HG03521 (cell line): Measurements from ENCODE around the gene SAMD8.

ENCODE experiments used
- ATAC-seq: cut with Tn5 transposase; IDR thresholded peaks from one replicate; pipeline ENCODE4 v1.9.1; 2021; ENCODE audit warnings: mild to moderate bottlenecking, moderate library complexity; ENCODE audit not compliant: unreplicated experiment

Gene SAMD8

GRCh38 chr10:75111365-75111906, at the start of gene SAMD8:
Gene SAMD8 (plus strand): TSS chr10:75111656. CDS start chr10:75150529, 38,873 bp downstream.
- ATAC-seq = peak; percentile 87

DNA sequence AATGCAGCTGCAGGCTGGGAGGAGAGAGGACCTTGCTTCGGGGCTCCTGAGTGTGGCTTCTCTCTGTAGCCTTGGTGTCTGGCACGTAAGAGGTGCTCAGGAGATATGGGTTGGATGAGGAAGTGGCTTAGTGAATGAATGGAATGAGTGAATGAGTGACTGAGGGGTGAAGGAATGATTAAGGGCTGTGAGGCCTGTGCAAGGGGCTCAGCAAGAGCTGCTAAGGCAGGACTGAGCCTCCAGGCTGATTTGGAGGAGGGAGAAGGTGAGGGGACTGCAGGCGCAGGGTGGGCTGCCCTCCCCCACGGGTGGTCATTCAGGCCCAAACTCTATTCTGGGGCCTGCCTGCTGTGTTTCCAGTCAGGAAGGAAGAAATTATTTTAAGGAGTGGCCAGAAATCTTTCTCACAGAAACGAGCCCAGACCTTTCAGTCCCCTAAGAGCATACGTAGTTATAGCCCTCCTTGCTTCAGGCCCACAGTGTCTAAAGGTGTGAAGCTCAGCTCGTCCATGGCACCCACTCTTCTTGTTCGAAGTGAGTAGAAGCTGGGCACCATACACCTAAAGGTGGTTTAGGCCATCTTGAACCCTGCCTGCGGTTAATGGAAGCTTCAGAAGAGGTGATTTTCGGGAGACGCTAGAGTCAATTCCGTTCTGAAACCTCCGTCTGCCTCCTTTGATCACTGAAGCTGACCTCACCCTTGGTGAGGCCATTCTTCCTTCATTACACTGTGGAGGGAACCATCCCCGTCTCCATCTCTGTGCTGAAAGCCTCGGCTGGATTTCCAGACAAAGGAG, 49.5 kb upstream of the SAMD8 start:
- ATAC-seq = no peak

DNA sequence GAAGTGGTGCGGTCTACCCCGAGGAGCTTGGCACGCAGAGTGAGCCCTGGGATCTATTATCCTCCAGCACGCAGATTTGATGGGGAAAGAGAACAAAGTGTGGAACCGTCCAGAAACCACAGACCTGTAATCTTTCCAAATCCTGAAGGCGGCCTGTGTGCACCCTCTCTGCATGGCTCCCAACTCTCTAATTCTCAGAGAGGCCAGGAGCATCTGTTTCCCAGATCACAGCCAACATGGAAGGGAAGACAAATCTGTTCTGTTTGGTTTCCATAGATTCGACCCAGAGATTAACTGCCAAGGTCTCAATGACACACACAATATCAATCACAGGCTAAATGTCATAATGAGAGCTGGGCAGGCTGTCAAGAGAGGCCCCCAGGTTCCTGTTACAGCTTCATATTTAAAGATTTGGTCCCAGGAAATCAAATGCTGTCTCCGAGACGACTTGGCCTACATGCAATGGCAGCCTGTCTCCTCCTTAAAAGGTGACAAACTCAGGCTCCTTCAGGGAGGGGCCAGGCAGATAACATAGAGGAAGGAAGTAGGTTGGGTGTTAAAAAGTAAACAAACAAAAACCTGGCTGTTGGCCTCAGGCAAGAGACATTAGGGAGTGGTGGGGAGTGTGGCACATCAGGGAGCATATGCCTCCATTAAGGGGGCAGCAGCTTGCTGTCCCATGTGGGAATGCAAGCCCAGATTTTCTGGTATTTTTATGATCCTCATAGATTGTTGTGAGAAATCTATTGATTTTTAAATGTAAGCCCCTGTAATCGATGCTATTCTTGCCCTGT, 48.8 kb upstream of the SAMD8 start:
- ATAC-seq = no peak

- no peak for ATAC-seq
Measured at GRCh38 chr10:75063461-75064230, 47.8 kb upstream of the SAMD8 start.

DNA sequence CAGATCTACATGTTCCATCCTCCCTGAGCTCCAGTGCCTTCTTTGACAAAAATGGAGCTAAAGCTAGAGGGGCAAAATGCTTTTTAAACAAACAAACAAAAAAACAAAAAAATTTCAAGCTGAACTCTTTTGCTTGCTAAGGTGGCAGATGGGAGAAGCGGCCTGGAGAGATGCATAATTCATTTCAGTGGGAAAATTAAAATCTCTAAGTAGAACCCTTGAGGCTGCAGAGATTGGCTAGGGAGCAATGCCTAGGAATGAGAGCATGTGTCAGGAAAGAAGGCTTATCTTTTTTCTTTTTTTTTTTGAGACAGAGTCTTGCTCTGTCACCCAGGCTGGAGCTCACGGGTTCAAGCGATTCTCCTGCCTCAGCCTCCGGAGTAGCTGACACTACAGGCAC, 46.4 kb upstream of the SAMD8 start:
- no peak for ATAC-seq

GRCh38 chr10:75066271-75066670, 45.2 kb upstream of the SAMD8 start:
- no peak for ATAC-seq

DNA sequence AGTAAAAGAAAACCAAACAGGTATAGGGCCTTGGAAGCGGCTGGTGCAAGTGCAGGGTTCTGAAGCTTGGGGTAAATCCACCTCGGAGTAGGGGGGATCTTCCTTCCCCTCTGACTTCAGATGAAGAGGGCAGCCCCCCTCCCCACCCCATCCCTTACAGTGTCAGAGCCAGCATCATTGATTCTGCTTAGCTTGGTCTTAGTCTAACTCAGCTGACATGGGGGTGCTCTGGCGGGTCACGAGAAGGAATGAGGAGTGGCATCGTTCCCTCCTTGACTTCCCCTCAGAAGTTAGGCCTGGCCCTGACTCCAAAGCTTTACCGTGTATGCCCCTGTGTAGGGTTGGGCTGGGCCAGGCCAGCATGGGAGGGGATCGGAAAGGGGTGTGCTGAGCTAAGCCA, 44.2 kb upstream of the SAMD8 start:
- ATAC-seq = no peak

- no peak for ATAC-seq
Measured at GRCh38 chr10:75068523-75068922, 42.9 kb upstream of the SAMD8 start.

DNA sequence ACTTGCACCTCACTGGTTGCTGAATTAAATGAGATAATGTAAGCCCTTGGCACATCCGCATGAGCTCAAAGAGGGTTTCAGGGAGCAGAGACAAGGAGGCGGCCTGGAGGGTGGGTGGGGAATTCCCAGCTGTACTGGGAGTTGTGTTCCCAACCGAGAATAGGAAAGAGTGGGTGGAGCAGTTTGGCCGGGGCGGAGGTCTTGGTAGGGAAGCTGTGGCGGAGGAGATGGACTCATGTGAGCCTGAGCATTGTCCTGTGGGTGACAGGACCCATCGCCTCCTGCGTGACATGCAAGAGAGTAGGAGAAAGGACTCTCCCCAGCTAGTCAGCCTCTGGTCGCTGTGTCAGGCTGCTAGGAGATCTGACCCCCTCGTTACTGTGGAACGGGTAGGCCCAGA, 41.0 kb upstream of the SAMD8 start:
- ATAC-seq = no peak

DNA sequence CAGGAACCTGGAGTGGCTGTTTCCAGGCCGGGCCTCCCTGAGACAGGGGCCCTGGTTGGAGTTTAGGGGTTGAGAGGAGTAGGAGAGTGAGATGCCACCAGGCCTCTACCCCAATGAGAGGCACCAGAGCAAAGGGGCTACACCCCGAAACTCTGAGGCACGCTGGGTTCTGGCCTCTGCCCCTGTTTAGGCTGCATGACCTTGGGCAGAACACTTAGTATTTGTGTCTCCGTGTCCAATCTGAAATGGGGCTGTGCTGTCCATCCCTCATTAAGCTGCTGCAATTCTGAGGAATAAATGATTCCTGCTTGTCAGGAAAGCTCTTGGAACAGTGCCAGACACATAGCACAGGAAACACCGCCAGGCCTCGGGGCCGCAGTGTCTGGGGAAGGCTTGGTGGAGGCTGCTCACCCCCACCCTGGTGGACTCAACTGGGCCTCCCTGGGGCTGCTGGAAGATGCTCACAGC, 40.5 kb upstream of the SAMD8 start:
- ATAC-seq = no peak

- no peak for ATAC-seq
Measured at GRCh38 chr10:75071756-75072155, 39.7 kb upstream of the SAMD8 start.

GRCh38 chr10:75072727-75073126, 38.7 kb upstream of the SAMD8 start:
- ATAC-seq = no peak

DNA sequence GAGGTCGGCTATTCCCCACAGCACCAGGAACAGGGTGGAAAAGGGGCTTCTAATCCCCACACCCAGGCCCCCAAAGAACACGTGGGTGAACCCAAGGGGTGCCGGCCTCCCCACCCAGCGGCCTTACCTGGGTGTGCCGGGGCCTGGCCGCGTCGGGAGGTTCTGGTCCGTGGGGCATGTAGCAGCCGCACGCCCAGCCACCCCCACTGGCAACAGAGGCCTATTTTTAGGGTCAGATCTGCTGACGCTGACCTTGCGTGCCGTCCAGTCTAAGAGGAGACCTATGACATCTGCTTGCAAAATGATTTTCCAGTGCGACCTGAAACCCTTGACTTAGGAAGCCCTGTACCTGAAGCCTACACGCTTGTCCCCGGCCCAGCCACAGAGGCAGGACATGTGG, 38.0 kb upstream of the SAMD8 start:
- ATAC-seq = no peak

- no peak for ATAC-seq
Measured at GRCh38 chr10:75074711-75075445, 36.6 kb upstream of the SAMD8 start.

DNA sequence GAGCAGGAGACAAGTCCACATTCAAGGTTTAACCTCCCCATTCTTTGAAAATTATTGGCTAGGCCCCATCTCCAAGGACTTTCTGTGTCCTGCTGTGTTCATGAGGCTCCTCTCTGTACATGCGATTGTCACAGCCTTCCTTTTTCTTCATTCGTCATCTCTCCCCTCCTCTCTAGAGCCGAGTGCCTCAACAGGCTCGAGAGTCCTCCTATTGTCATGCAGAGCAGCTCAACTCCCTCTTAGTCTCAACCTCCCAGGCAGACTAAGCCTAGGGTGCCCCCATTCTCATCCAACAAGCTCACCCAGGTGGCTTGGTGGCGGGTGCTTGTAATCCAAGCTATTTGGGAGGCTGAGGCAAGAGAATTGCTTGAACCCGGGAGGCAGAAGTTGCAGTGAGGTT, 35.1 kb upstream of the SAMD8 start:
- no peak for ATAC-seq

- no peak for ATAC-seq
Measured at GRCh38 chr10:75079436-75080083, 31.9 kb upstream of the SAMD8 start.

DNA sequence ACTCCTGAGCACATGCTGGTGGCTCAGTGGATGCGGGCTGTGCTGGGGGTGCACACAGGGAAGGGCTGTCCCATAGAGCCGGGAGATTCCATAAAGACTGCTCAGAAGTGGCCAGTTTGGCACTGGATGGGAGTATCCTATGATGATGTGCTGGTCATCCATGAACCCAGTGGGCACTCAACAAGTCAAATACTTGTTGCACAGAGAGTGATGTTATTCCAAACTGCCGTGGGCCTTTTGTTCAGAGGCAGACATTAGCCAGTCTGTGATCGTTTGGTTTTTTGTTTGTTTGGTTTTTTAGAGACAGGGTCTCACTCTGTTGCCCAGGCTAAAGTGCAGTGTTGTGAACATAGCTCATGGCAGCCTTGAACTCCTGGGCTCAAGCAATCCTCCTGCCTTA, 30.9 kb upstream of the SAMD8 start:
- no peak for ATAC-seq

DNA sequence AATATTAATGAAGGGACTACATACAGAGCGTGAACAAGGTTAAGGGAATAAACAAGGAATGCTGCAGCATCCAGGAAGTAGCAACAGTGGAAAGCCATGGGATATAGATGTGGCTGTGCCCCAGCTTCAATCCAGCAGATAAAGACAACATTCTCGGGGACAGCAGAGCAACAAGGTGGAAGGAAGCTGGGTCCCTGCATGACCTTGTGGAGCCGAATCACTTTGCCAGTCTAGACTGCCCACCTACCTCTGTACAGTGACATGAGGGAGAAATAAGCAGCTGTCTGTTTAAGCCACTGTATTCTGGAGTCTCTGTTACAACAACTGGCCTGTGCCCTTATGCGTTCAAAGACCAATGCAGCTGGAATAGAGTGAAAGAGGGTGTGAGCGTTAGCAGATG, 30.1 kb upstream of the SAMD8 start:
- ATAC-seq = no peak

- ATAC-seq = no peak
Measured at GRCh38 chr10:75083972-75084833, 27.3 kb upstream of the SAMD8 start.
